Heart left ventricle (tissue), 16 donors: Measurements from ENCODE around the gene KIF13A. TPM values are rescaled to one million over a fixed set of nuclear protein-coding genes. Genes with fewer than 3 reads are reported as not detected.

Experiments used
- ATAC-seq, 4 donors: fragments of 200-7000 bp; cut with Tn5 transposase; one replicate each; pipeline ENCODE4 v1.9.1; 2020 to 2022; ENCODE audit warnings: moderate library complexity in 4 of 4, mild to moderate bottlenecking in 3 of 4, moderate number of reproducible peaks in 1 of 4
- DNase-seq, 5 donors: peaks; one replicate each; pipeline ENCODE4 v3.0.0-alpha.2; 2020
- H3K27ac ChIP-seq, 12 donors: fragments of 200-600 bp; sonication (generic) in 4 of 12; one replicate each; pipeline versions ENCODE4 v1.5.0 to v1.8.0; 2016 to 2022; ENCODE audit warnings: mild to moderate bottlenecking in 2 of 12
- H3K27me3 ChIP-seq, 9 donors: fragments of 200-600 bp; sonication (generic) in 2 of 9; one replicate each; pipeline versions ENCODE4 v1.5.1 to v1.8.0; 2016 to 2022; ENCODE audit warnings: mild to moderate bottlenecking in 3 of 9
- H3K36me3 ChIP-seq, 9 donors: fragments of 200-600 bp; sonication (generic) in 2 of 9; one replicate each; pipeline versions ENCODE4 v1.5.0 to v1.8.0; 2018 to 2022; ENCODE audit warnings: mild to moderate bottlenecking in 2 of 9
- H3K4me1 ChIP-seq, 12 donors: fragments of 200-600 bp; sonication (generic) in 4 of 12; one replicate each; pipeline versions ENCODE4 v1.5.0 to v1.8.0; 2016 to 2022; ENCODE audit warnings: mild to moderate bottlenecking in 3 of 12
- H3K4me3 ChIP-seq, 12 donors: fragments of 200-600 bp; sonication (generic) in 4 of 12; one replicate each; pipeline versions ENCODE4 v1.5.0 to v1.8.0; 2017 to 2022; ENCODE audit warnings: mild to moderate bottlenecking in 9 of 12, moderate library complexity in 4 of 12
- H3K9me3 ChIP-seq, 12 donors: fragments of 200-600 bp; sonication (generic) in 4 of 12; one replicate each; pipeline versions ENCODE4 v1.5.0 to v1.8.0; 2016 to 2022; ENCODE audit warnings: mild to moderate bottlenecking in 1 of 12
- POLR2A ChIP-seq, 2 donors: fragments of 450-650 bp; IDR thresholded peaks; one replicate each; pipeline ENCODE4 v1.6.1; 2017; ENCODE audit warnings: antibody characterized with exemption in 2 of 2, mild to moderate bottlenecking in 2 of 2, moderate library complexity in 2 of 2
- WGBS, 4 donors: extraction: QIAGEN DNeasy Blood & Tissue Kit in 2 of 4; methylation state at CpG; one replicate each; pipeline versions ENCODE4 v1.1.5 to v1.1.7; 2013 to 2018; 5-methylcytosine and 5-hydroxymethylcytosine counted together
- intact Hi-C, 10 donors: fragments of 100-400 bp; cut with DNase I; formaldehyde crosslinking; loops; one replicate each; pipeline versions ENCODE4 v1.11.1 to v1.14.2; 2022
- polyA plus RNA-seq, 2 donors: library from polyadenylated mRNA; stranded (reverse); fragments of 200-250 nt; gene quantifications; one replicate each; pipeline ENCODE4 v1.2.3, GENCODE V29; 2013
- total RNA-seq, 9 donors: library from RNA; depleted of rRNA in 2 of 9; stranded (reverse); fragments of >200 nt in 2 of 9; fragmentation: NEBNext Ultra II Directional in 3 of 9; extraction: Animal tissue kit (Norgen Biotek cat#: 25700) in 3 of 9; gene quantifications; one replicate each; pipeline versions ENCODE4 v1.1.0 to v1.2.4, GENCODE V29; 2016 to 2023
- TF ChIP-seq, protein P1 (sequence below), 12 donors: fragments of 200-600 bp; sonication (generic) in 4 of 12; IDR thresholded peaks; one replicate each; pipeline versions ENCODE4 v1.5.0 to v1.8.0; 2018 to 2022; ENCODE audit warnings: antibody characterized with exemption in 12 of 12, mild to moderate bottlenecking in 5 of 12
- donor health status: ischemic (EF 13 %, LVEDD 7.1; RV severe dilation, severe dysfunction).
- donor health status: healthy with polysubstance abuse.
- donor health status: DM: no; HTN: yes; CAD: no.
- donor health status: DM: no; HTN: no; CAD: no.
- donor health status: ischemic (EF 25% LVEDD 6.9; RV normal size, moderate dysfunction).
- donor health status: ischemic (EF 25% LVEDD 5.7; RV mildly dilated, moderate dysfunction).
- donor health status: healthy.
- donor health status: DM: yes; HTN: yes; CAD: no.
- donor health status: ischemic (EF 35%, LVEDD 5.7; RV mildly dilated, moderate dysfunction).
- donor health status: nonischemic (EF 11% LVEDD 7.7; RV severe dilation, severe dysfunction).
- donor health status: DM: yes; HTN: yes; CAD: no.
- donor health status: PGD.
- donor health status: ischemic (EF 29% LVEDD 5.4; RV normal size, mild dysfunction).
- donor health status: nonischemic (EF 23%, LVEDD 6.1; RV moderate dilation, normal function).

Gene KIF13A
- total and polyA plus RNA-seq, 11 donors = 17.1 to 148 (median 72.2) TPM

- Histone ChIP-seq H3K27me3 (no peaks in the 10 kb centered on the region), H3K4me1 (peaks cover 0 to 73% (median 29%) of the 10 kb centered on the region in 12 donors), H3K27ac (peak overlapping the region in 10 of 12 donors; percentile 1 to 73 (median 40)), H3K4me3 (no peak overlapping the region), H3K9me3 (no peaks in the 10 kb centered on the region), H3K36me3 (no peaks in the 10 kb centered on the region)
- TF ChIP-seq POLR2A (IDR thresholded peaks at IDR 0.05) = no peak
- TF ChIP-seq, protein P1, sequence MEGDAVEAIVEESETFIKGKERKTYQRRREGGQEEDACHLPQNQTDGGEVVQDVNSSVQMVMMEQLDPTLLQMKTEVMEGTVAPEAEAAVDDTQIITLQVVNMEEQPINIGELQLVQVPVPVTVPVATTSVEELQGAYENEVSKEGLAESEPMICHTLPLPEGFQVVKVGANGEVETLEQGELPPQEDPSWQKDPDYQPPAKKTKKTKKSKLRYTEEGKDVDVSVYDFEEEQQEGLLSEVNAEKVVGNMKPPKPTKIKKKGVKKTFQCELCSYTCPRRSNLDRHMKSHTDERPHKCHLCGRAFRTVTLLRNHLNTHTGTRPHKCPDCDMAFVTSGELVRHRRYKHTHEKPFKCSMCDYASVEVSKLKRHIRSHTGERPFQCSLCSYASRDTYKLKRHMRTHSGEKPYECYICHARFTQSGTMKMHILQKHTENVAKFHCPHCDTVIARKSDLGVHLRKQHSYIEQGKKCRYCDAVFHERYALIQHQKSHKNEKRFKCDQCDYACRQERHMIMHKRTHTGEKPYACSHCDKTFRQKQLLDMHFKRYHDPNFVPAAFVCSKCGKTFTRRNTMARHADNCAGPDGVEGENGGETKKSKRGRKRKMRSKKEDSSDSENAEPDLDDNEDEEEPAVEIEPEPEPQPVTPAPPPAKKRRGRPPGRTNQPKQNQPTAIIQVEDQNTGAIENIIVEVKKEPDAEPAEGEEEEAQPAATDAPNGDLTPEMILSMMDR (IDR thresholded peaks at IDR 0.05) = no peak
- 9 to 30% (median 18%) methylated on average over 2 of the region's 2 CpGs for WGBS, 4 donors
- intact Hi-C loops = no loop called here
- peak; percentile 82 to 91 (median 86) for ATAC-seq
- no peak for DNase-seq
These were observed 42.3 kb downstream of the KIF13A start for GRCh38 chr6:17945111-17945510.

GRCh38 chr6:17941318-17941717 lies 46.1 kb downstream of the KIF13A start:
- Histone ChIP-seq H3K27me3 (no peaks in the 10 kb centered on the region), H3K27ac (no peak overlapping the region), H3K4me1 (peaks cover 0 to 53% (median 27%) of the 10 kb centered on the region in 12 donors), H3K9me3 (no peaks in the 10 kb centered on the region), H3K36me3 (peaks cover 0 to 3% (median 0%) of the 10 kb centered on the region in 9 donors), H3K4me3 (no peak overlapping the region)
- intact Hi-C loops = no loop called here
- no peak for DNase-seq
- no peak for ATAC-seq
- 75 to 91% (median 87%) methylated on average over 4 of the region's 4 CpGs for WGBS, 4 donors
- TF ChIP-seq, protein P1 (IDR thresholded peaks at IDR 0.05) = no peak
- TF ChIP-seq POLR2A (IDR thresholded peaks at IDR 0.05) = no peak

GRCh38 chr6:17940151-17940792 lies 47.2 kb downstream of the KIF13A start:
- no peak overlapping the region for H3K27ac ChIP-seq
- 76 to 85% (median 82%) methylated on average over 6 of the region's 6 CpGs for WGBS, 4 donors
- no peak for TF ChIP-seq POLR2A (IDR thresholded peaks at IDR 0.05)
- intact Hi-C loops = no loop called here
- no peak for DNase-seq
- H3K36me3 ChIP-seq = peaks cover 0 to 3% (median 0%) of the 10 kb centered on the region in 9 donors
- H3K9me3 ChIP-seq = no peaks in the 10 kb centered on the region
- H3K4me3 ChIP-seq = no peak overlapping the region
- no peaks in the 10 kb centered on the region for H3K27me3 ChIP-seq
- H3K4me1 ChIP-seq = peaks cover 0 to 53% (median 29%) of the 10 kb centered on the region in 12 donors
- ATAC-seq = peak in 1 of 4 donors; percentile 39

DNA sequence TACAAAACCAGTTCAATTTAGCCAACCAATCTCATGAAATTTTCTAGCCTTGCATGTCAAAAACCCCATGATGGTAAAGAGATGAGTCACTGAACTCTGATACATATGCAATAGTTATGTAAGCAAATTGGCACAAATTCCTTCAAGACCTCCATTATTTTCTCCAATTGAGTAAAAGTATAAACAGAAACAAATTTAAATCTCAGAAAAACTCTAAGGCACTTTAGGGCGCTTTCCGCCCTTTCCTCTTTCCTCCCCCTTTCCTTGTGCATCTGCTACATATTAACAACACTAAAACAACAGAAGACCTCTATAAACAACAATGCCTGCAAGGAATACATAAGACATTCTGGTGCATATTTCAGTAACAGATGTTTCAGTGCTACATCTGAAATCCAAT lies 48.5 kb downstream of the KIF13A start:
- Histone ChIP-seq H3K36me3 (peaks cover 0 to 3% (median 0%) of the 10 kb centered on the region in 9 donors), H3K4me3 (no peak overlapping the region), H3K27me3 (no peaks in the 10 kb centered on the region), H3K4me1 (peaks cover 0 to 53% (median 30%) of the 10 kb centered on the region in 12 donors), H3K27ac (no peak overlapping the region), H3K9me3 (no peaks in the 10 kb centered on the region)
- ATAC-seq (no peak), DNase-seq (no peak)
- intact Hi-C loops = loop anchor here in 2 of 10 donors (10.0 kb wide), 1 partner anchor 46 kb away; the partner anchor contains the start of gene KIF13A (in 2 of the 2)
- WGBS, 4 donors = 88 to 90% (median 89%) methylated on average over 2 of the region's 2 CpGs
- TF ChIP-seq, protein P1 (IDR thresholded peaks at IDR 0.05) = no peak
- no peak for TF ChIP-seq POLR2A (IDR thresholded peaks at IDR 0.05)
